ENCODE data around the gene RASSF10.

DNA sequence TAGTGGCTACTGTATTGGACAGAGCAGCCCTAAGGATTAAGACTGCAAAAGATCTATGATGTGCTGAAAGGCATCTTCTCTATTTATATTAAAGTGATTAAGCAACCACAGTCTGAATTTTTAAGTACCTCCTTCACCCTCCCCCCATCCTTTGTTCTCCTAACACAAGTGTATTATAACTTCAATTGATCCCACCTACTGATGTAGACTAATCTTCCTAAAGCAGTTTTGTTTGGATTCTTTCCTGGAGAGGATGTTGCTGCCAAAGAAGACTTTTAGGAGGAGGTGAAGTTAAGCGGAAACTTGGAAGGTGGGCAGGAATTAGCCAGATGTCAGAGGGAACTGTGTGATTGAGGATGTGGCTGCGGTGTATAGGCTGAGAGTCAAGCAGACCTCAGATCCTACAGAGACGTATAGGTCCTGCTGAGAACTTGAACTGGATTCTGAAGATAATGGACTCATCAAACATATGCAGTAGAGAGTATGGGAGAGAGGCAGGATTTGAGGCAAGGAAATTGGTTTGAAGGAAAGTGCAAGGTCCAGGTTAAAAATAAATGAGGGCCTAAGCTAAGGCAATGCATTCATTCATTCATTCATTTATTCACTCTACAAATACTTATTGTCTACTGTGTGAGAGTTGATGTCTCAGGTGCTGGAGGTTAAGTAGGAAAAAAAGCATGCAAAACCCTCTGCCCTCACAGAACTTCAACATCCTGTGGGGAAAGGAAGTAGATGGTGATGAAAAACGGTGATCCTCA lies 5.2 kb upstream of the RASSF10 start:
- TF ChIP-seq, protein P1, sequence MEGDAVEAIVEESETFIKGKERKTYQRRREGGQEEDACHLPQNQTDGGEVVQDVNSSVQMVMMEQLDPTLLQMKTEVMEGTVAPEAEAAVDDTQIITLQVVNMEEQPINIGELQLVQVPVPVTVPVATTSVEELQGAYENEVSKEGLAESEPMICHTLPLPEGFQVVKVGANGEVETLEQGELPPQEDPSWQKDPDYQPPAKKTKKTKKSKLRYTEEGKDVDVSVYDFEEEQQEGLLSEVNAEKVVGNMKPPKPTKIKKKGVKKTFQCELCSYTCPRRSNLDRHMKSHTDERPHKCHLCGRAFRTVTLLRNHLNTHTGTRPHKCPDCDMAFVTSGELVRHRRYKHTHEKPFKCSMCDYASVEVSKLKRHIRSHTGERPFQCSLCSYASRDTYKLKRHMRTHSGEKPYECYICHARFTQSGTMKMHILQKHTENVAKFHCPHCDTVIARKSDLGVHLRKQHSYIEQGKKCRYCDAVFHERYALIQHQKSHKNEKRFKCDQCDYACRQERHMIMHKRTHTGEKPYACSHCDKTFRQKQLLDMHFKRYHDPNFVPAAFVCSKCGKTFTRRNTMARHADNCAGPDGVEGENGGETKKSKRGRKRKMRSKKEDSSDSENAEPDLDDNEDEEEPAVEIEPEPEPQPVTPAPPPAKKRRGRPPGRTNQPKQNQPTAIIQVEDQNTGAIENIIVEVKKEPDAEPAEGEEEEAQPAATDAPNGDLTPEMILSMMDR (IDR thresholded peaks at IDR 0.05), result no peak
- TF ChIP-seq POLR2A (IDR thresholded peaks at IDR 0.05), result no peak
